Activated CD4-positive, alpha-beta T cell treated with anti-CD3 and anti-CD28 coated beads for 48 hours (primary cell): ENCODE measurements around the gene PALS2.

Source experiments
- DNase-seq: peaks from one replicate; pipeline ENCODE4 v3.0.0-alpha.2; 2020

Gene PALS2

GRCh38 chr7:24595671-24596418, 22.6 kb downstream of the PALS2 start:
- DNase-seq, result no peak

GRCh38 chr7:24597014-24597413, 23.8 kb downstream of the PALS2 start:
- DNase-seq, result no peak

DNA sequence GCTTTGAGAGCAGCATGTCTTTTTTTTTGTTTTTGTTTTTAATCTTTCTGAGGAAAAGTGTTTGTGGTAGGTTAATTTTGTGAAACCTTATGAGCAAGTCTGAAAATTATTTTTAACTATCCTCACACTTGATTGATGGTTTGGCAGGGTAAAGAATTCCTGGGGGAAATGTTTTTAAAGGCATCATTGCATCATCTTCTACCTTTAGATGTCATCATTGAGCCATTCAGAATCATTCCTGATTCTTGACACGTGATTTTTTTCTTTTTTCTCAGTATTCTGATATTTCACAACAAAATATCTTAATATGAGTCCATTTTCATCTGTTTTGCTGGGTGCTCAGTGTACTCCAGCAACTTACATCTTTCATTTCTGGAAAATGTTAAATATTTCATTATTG, 28.3 kb downstream of the PALS2 start:
- DNase-seq, result no peak

- no peak for DNase-seq
Measured at GRCh38 chr7:24602860-24603456, 29.7 kb downstream of the PALS2 start.

DNA sequence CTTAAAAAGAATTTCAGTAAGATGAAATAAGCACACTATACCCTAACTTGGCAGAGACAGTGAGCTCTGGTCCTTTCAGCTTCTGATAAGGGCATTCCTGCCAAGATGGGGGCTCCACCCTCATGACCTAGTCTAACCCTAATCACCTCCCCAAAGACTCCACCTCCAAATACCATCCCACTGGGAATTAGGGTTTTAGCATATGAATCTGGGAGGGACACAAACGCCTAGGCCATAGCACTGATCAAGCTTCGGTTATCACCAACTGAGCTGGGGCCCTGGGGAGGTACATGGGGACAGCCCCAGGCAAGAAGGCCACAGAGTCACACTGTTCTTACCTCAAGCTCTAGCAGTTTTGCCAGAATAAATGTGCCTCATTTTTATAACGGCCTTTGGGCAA, 31.4 kb downstream of the PALS2 start:
- no peak for DNase-seq

DNA sequence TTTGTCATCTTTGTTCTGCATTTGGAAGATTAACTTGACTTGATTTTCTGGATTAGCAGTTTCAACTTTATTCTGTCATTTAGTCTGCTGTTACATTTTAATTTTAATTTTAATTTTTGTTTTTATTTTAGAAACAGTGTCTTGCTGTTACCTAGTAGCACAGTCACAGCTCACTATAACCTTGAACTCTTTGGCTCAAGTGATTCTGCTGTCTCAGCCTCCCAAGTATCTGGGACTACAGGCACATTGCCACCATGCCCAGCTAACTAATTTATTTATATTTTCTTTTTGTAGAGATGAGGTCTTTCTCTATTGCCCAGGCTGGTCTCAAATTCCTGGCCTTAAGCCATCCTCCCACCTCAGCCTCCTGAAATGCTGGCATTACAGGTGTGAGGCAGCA, 35.3 kb downstream of the PALS2 start:
- DNase-seq, result no peak

GRCh38 chr7:24609059-24609458, 35.8 kb downstream of the PALS2 start:
- DNase-seq, result no peak

DNA sequence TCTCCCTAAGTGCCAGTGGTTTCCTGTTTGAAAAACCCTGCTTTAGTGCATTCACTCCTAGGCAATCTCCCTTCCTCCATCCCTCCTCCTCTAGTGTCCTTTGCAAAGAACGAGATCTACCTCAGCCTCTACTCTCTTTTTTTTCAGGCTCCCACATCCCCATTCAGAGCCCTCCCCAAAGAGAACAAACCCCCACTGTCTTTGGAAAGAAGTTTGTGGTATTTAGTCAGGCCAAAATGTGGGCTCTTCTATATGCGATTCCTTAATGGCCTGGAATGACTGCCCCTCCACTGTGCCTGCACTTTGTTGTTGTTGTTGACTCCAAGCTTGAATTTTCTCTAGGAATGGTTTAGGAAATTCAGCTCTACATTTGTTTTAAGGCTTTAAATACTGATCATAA, 36.3 kb downstream of the PALS2 start:
- no peak for DNase-seq

DNA sequence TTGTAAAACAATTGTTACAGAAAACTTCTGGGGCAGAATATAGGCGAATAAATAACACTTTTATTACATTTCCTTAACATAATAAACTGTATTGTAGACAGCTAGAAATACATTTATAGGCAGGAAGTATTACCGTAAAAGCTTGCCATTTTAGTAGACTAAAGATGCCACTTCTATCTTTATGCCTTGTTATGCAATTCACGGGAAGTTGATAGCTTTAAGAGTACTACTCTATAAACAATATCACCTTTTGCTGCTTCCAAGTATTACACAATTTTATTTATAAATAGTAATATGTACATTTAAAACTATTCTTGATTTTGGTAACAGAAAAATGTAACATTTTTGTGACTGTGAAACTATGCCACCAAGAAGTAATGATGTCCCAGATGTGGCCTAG, 37.9 kb downstream of the PALS2 start:
- no peak for DNase-seq

DNA sequence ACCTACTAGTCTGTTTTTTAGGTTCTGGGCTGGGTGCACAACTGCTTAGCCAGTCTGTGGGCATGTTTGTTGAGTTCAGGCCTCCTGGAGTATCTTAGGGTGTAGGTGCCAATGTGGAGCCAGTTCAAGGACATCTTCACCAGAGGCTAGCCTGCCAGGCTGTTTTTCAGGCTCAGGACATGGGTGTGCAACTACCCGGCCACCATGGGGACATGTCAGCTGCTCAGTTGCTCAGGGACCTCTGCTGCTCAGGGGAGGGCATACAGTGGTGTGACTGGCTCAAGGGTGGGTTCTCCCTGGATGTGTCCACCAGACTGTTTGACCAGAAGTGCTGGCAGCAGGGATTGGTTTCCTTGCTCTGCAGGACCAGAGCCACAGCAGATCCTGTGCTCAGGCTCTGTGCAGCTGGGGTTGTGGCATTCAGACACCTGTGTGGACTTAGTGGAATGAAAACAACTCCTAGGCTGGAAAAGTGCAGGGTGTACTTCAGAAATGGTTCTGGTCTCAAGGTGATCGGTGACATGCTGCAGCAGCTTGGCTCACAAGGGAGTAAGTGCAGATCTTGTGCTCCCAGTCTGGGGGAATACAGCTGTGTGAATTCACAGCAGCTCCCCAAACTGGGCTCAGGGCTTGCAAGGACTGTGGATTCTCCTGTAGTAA, 44.8 kb downstream of the PALS2 start:
- no peak for DNase-seq

DNA sequence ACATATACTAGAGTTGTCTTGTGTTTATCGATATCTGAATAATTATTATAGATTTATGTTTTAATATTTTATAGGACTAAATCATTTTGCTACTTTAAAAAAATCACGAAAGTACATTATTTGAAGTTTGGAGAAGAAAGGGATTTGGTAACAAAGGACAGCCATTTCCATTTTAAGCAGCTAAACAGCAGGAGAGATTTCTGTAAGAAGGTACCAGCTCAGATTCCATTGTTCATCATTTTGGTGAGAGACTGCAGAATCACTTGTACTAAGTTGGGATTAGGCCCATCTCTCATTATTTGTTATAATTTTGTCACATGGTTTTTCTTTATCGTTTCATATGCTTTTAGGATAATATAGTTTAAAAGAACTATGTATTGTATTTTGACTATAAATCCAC, 46.7 kb downstream of the PALS2 start:
- DNase-seq, result no peak

- DNase-seq, result no peak
Measured at GRCh38 chr7:24622646-24623182, 49.5 kb downstream of the PALS2 start.
